K562 (cell line): ENCODE results near the gene MDM1. TPM values are rescaled to one million over a fixed set of nuclear protein-coding genes. Genes with fewer than 3 reads are reported as not detected.

Source experiments
- ATF1 ChIP-seq, 2 experiments: fragments of 450-650 bp in 1 of 2; IDR thresholded peaks; 2 replicates each; pipeline ENCODE4 v1.6.1; 2016; ENCODE audit warnings: missing compliant biosample characterization in 1 of 2, missing genetic modification characterization in 1 of 2
- ATF7 ChIP-seq: fragments of 450-650 bp; IDR thresholded peaks from 2 replicates; pipeline ENCODE4 v1.7.1; 2014; ENCODE audit warnings: mild to moderate bottlenecking, moderate library complexity
- KDM1A ChIP-seq, 2 experiments: fragments of 450-650 bp; IDR thresholded peaks; 2 replicates each; pipeline ENCODE4 v1.6.1; 2016; ENCODE audit warnings: mild to moderate bottlenecking in 2 of 2
- MAZ ChIP-seq, 2 experiments: fragments of 450-650 bp in 1 of 2; sonication (generic) in 1 of 2; formaldehyde crosslinking; IDR thresholded peaks in 1 of 2; conservative IDR thresholded peaks in 1 of 2; 2 replicates each; pipeline versions ENCODE4 v1.4.0 to v1.5.0; 2020; ENCODE audit warnings: mild to moderate bottlenecking in 1 of 2, missing genetic modification reagents in 1 of 2
- SMAD4 ChIP-seq: fragments of 250-450 bp; sonication (Bioruptor Pico); conservative IDR thresholded peaks from 2 replicates; pipeline ENCODE4 v1.8.0; 2021; ENCODE audit warnings: inconsistent platforms, mild to moderate bottlenecking, moderate library complexity
- ZBED1 ChIP-seq: IDR thresholded peaks from 2 replicates; pipeline ENCODE4 v1.6.1; 2014
- ZKSCAN8 ChIP-seq: fragments of 200-800 bp; sonication (Bioruptor generic); IDR thresholded peaks from 2 replicates; pipeline ENCODE4 v1.6.1; 2016; ENCODE audit warnings: missing genetic modification characterization, missing compliant biosample characterization
- ZNF134 ChIP-seq: fragments of 250-450 bp; sonication (Bioruptor Pico); conservative IDR thresholded peaks from 2 replicates; pipeline ENCODE4 v1.4.0; 2020
- ZNF431 ChIP-seq: sonication (generic); formaldehyde crosslinking; IDR thresholded peaks from 2 replicates; pipeline ENCODE4 v1.8.0; 2022; ENCODE audit warnings: mild to moderate bottlenecking, missing genetic modification reagents
- ZNF75A ChIP-seq: fragments of 450-650 bp; formaldehyde crosslinking; IDR thresholded peaks from 2 replicates; pipeline ENCODE4 v1.4.0; 2020; ENCODE audit warnings: mild to moderate bottlenecking
- ZSCAN32 ChIP-seq: fragments of 450-650 bp; formaldehyde crosslinking; IDR thresholded peaks from 2 replicates; pipeline ENCODE4 v1.4.0; 2020; ENCODE audit warnings: mild to moderate bottlenecking, moderate library complexity
- polyA plus RNA-seq, 8 experiments: library from polyadenylated mRNA; depleted of rRNA in 4 of 8; stranded (reverse) in 5 of 8; unstranded in 3 of 8; fragments of >200 nt; fragmentation: Nextera tagmentation in 2 of 8; fragmentation: Illumina TruSeq in 1 of 8; extraction: Ambion mirVana in 2 of 8; extraction: Trizol in 1 of 8; gene quantifications; 2 replicates each; pipeline versions ENCODE4 v1.2.1 to v1.2.3, GENCODE V29; 2011 to 2014; ENCODE audit warnings: inconsistent platforms in 1 of 8, missing spikeins in 1 of 8
- total RNA-seq, 7 experiments: library from RNA; depleted of rRNA in 6 of 7; stranded (reverse); fragments of >200 nt in 6 of 7; fragmentation: Illumina TruSeq in 2 of 7; extraction: Trizol in 2 of 7; gene quantifications; 2 replicates each; pipeline versions ENCODE4 v1.2.1 to v1.2.3, GENCODE V29; 2011 to 2021; ENCODE audit warnings: low replicate concordance in 1 of 7
- TF ChIP-seq, protein P1 (sequence below): fragments of 450-650 bp; IDR thresholded peaks from 2 replicates; pipeline ENCODE4 v1.6.1; 2016; ENCODE audit warnings: missing biosample characterization, missing genetic modification characterization
- TF ChIP-seq, protein P2 (sequence below): fragments of 450-650 bp; formaldehyde crosslinking; IDR thresholded peaks from 2 replicates; pipeline ENCODE4 v1.4.0; 2022; ENCODE audit warnings: missing genetic modification characterization
- TF ChIP-seq, protein P3 (sequence below): fragments of 250-450 bp; sonication (Bioruptor Pico); IDR thresholded peaks from 2 replicates; pipeline ENCODE4 v1.5.0; 2020; ENCODE audit warnings: mild to moderate bottlenecking
- TF ChIP-seq, protein P4 (sequence below): sonication (generic); formaldehyde crosslinking; IDR thresholded peaks from 2 replicates; pipeline ENCODE4 v1.8.0; 2023; ENCODE audit warnings: mild to moderate bottlenecking, missing genetic modification reagents
- TF ChIP-seq, protein P5 (sequence below), 2 experiments: fragments of 450-650 bp in 1 of 2; sonication (generic) in 1 of 2; formaldehyde crosslinking; conservative IDR thresholded peaks; 2 replicates each; pipeline versions ENCODE4 v1.4.0 to v1.8.1; 2020 to 2022; ENCODE audit warnings: mild to moderate bottlenecking in 1 of 2, missing genetic modification reagents in 1 of 2
- TF ChIP-seq, protein P6 (sequence below): fragments of 450-650 bp; IDR thresholded peaks from 2 replicates; pipeline ENCODE4 v1.6.1; 2016; ENCODE audit warnings: low read depth, mild to moderate bottlenecking, moderate library complexity
- TF ChIP-seq, protein P7 (sequence below), 3 experiments: IDR thresholded peaks in 2 of 3; conservative IDR thresholded peaks in 1 of 3; 2 replicates each; pipeline ENCODE4 v1.5.1; 2011 to 2012; ENCODE audit warnings: low read length in 3 of 3, mild to moderate bottlenecking in 3 of 3, control low read depth in 2 of 3, improper control_type of control experiment in 1 of 3, inconsistent platforms in 1 of 3, low read depth in 1 of 3, mixed read lengths in 1 of 3, moderate library complexity in 1 of 3; ENCODE audit not compliant: insufficient read depth in 2 of 3

Gene MDM1
- total and polyA plus RNA-seq, 9 of the 15 experiments (the other 6 are each of a cell fraction or from before 2014, with no cell fraction given) = 7.5 to 16.8 (median 13.1) TPM

DNA sequence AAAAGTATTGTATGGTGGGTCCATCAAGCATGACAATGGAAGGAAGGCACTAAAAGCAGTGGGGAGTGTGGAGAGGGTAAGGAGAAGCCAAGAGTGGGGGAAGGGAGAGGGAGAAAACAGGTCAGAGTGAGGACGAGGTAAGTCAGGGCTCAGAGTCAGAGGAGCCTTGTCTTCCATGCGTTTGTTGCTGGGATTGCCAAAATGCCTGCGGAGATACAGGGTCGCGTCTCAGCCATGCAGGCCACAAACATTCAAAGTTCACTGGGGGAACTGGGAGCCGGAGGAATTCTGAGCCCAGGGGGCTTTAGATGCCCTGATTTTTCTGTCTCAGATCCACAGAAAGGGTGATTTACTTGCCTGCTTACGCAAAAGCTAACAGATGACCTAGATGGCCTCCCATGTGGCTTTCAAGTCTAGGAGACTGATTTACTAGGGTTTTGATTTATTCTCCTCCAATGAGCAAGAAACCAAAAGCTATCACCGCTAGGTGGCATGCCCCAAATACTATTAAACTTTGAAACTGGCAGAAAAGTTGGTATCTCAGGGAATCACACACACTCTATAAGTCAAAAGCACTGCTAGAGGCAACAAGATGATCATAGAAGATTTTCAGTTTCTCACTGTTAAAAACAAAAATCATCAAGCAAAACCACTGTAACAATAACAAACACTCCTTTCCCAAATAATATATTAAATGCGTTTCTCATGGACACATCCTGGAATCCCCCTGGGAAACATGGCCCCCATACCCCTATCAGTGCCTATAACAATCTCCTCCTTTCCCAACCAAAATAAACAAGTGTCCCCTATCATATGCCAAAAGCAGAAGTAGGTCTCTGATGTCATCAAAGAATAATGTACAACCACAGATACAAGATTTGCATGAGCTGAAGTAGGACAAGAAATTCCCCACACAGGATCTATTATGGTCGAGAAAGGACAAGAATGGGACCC, 26.6 kb upstream of the MDM1 start (continued):
- TF ChIP-seq, protein P1, sequence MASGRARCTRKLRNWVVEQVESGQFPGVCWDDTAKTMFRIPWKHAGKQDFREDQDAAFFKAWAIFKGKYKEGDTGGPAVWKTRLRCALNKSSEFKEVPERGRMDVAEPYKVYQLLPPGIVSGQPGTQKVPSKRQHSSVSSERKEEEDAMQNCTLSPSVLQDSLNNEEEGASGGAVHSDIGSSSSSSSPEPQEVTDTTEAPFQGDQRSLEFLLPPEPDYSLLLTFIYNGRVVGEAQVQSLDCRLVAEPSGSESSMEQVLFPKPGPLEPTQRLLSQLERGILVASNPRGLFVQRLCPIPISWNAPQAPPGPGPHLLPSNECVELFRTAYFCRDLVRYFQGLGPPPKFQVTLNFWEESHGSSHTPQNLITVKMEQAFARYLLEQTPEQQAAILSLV (tag) = no peak
- TF ChIP-seq, protein P2, sequence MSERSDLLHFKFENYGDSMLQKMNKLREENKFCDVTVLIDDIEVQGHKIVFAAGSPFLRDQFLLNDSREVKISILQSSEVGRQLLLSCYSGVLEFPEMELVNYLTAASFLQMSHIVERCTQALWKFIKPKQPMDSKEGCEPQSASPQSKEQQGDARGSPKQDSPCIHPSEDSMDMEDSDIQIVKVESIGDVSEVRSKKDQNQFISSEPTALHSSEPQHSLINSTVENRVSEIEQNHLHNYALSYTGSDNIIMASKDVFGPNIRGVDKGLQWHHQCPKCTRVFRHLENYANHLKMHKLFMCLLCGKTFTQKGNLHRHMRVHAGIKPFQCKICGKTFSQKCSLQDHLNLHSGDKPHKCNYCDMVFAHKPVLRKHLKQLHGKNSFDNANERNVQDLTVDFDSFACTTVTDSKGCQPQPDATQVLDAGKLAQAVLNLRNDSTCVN (CRISPR knock-in tag) = no peak
- TF ChIP-seq ATF1 (CRISPR knock-in tag; IDR thresholded peaks at IDR 0.05) (no peak), ATF1 (tag; IDR thresholded peaks at IDR 0.05) (no peak; the same call in 1 of the 2 replicates), SMAD4 (CRISPR knock-in tag) (0 out of 2 replicates have a peak, but pooled peaks have one; percentile 26), ATF7 (peak; percentile 17; the same call in 1 of the 2 replicates), MAZ (CRISPR knock-in tag; conservative IDR thresholded peaks at IDR 0.05 in 1 of 2, IDR thresholded peaks at IDR 0.05 in 1 of 2) (no peak), ZBED1 (no peak), ZNF431 (CRISPR knock-in tag) (no peak), ZSCAN32 (no peak), KDM1A (IDR thresholded peaks at IDR 0.05) (peak; percentile 97 to 98), ZNF75A (no peak), ZKSCAN8 (CRISPR knock-in tag) (no peak), ZNF134 (CRISPR knock-in tag) (no peak)
- TF ChIP-seq, protein P3, sequence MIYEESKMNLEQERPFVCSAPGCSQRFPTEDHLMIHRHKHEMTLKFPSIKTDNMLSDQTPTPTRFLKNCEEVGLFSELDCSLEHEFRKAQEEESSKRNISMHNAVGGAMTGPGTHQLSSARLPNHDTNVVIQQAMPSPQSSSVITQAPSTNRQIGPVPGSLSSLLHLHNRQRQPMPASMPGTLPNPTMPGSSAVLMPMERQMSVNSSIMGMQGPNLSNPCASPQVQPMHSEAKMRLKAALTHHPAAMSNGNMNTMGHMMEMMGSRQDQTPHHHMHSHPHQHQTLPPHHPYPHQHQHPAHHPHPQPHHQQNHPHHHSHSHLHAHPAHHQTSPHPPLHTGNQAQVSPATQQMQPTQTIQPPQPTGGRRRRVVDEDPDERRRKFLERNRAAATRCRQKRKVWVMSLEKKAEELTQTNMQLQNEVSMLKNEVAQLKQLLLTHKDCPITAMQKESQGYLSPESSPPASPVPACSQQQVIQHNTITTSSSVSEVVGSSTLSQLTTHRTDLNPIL (CRISPR knock-in tag) = no peak
- TF ChIP-seq, protein P4, sequence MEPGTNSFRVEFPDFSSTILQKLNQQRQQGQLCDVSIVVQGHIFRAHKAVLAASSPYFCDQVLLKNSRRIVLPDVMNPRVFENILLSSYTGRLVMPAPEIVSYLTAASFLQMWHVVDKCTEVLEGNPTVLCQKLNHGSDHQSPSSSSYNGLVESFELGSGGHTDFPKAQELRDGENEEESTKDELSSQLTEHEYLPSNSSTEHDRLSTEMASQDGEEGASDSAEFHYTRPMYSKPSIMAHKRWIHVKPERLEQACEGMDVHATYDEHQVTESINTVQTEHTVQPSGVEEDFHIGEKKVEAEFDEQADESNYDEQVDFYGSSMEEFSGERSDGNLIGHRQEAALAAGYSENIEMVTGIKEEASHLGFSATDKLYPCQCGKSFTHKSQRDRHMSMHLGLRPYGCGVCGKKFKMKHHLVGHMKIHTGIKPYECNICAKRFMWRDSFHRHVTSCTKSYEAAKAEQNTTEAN = no peak
- TF ChIP-seq, protein P5, sequence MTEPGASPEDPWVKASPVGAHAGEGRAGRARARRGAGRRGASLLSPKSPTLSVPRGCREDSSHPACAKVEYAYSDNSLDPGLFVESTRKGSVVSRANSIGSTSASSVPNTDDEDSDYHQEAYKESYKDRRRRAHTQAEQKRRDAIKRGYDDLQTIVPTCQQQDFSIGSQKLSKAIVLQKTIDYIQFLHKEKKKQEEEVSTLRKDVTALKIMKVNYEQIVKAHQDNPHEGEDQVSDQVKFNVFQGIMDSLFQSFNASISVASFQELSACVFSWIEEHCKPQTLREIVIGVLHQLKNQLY (CRISPR knock-in tag; conservative IDR thresholded peaks at IDR 0.05) = no peak
- TF ChIP-seq, protein P6, sequence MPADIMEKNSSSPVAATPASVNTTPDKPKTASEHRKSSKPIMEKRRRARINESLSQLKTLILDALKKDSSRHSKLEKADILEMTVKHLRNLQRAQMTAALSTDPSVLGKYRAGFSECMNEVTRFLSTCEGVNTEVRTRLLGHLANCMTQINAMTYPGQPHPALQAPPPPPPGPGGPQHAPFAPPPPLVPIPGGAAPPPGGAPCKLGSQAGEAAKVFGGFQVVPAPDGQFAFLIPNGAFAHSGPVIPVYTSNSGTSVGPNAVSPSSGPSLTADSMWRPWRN = no peak
- TF ChIP-seq, protein P7, sequence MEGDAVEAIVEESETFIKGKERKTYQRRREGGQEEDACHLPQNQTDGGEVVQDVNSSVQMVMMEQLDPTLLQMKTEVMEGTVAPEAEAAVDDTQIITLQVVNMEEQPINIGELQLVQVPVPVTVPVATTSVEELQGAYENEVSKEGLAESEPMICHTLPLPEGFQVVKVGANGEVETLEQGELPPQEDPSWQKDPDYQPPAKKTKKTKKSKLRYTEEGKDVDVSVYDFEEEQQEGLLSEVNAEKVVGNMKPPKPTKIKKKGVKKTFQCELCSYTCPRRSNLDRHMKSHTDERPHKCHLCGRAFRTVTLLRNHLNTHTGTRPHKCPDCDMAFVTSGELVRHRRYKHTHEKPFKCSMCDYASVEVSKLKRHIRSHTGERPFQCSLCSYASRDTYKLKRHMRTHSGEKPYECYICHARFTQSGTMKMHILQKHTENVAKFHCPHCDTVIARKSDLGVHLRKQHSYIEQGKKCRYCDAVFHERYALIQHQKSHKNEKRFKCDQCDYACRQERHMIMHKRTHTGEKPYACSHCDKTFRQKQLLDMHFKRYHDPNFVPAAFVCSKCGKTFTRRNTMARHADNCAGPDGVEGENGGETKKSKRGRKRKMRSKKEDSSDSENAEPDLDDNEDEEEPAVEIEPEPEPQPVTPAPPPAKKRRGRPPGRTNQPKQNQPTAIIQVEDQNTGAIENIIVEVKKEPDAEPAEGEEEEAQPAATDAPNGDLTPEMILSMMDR (IDR thresholded peaks at IDR 0.05 in 2 of 3, conservative IDR thresholded peaks at IDR 0.05 in 1 of 3; ENCODE audit: insufficient read depth in 2 of 3, low read depth in 1 of 3, low read length in 3 of 3) = peak; percentile 44 to 71 (median 64)
